ENCODE results near the gene DTX1. TPM values are rescaled to one million over a fixed set of nuclear protein-coding genes. Genes with fewer than 3 reads are reported as not detected.

DTX1 gene
- total RNA-seq: not detected in 2 replicates

DNA sequence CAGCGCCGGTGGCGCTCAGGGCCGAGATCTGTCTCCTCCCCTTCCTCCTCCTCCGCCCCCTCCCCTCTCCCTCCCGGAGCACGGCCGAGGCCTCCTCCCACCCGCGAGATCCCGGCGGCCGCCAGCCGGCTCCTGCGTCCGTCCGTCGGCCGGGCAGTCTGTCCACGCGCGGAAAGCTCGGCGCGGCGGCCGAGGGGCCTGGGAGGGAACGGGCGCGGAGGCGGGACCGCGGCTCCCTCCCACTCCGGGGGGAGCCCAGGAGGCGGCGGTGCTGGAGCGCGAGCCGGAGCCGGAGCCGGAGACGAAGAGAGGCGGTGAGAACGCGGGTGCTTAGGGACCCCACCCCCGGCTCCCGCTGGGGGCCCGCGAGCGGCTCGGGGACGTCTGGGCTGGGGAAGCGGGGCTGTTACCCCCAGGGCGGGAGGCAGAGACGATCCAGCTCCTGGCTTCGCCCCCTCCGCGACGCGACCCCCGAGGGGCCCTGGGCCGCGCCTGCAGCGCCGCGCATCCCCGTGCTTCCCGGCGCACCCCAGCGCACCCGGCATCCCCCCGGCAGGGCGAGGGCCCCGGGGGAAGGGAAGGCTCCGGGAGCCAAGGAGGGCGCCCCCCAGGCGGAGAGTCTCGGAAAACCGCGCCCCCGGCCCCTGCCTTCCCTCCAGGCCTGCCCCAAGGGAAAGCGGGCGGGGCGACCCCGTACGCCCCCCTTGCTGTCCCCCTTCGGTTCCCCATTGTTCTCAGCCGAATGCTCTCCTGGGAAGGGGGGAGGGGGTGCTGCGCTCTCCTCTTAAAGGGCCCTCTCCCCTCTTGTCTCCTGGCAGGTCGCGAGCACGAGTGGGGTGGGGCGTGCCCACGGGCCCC, at the start of gene DTX1:
DTX1 (plus strand) TSS at position 100 of the 858 bp plus-strand sequence. CDS start 1,463 bp downstream, outside the sequence.

GRCh38 chr12:113135178-113136127, 78.9 kb downstream of the DTX1 start, which contains the start of gene RASAL1:
TSS of gene RASAL1 (minus strand) at chr12:113135761. CDS start at chr12:113135462, 299 bp downstream.

Other genes with a start within 250 kb of the DTX1 start
- 0.37 and 0.89 TPM in 2 replicates for gene OAS1, start 149.8 kb upstream of the DTX1 start, total RNA-seq
- gene OAS3, start 118.3 kb upstream of the DTX1 start, total RNA-seq: 1.5 TPM in 2 replicates
- gene OAS2, start 78.2 kb upstream of the DTX1 start, total RNA-seq: 0.18 and 0.30 TPM in 2 replicates
- not detected in 2 replicates for gene RASAL1, start 79.0 kb downstream of the DTX1 start, total RNA-seq
- gene CFAP73, start 93.0 kb downstream of the DTX1 start, total RNA-seq: not detected in 2 replicates
- 23.8 and 32.0 TPM in 2 replicates for gene DDX54, start 128.7 kb downstream of the DTX1 start, total RNA-seq
- gene RITA1, start 129.0 kb downstream of the DTX1 start, total RNA-seq: 13.7 and 18.5 TPM in 2 replicates
- 27.9 and 40.6 TPM in 2 replicates for gene TPCN1, start 164.7 kb downstream of the DTX1 start, total RNA-seq